ENCODE data around the gene AFAP1L2.

DNA sequence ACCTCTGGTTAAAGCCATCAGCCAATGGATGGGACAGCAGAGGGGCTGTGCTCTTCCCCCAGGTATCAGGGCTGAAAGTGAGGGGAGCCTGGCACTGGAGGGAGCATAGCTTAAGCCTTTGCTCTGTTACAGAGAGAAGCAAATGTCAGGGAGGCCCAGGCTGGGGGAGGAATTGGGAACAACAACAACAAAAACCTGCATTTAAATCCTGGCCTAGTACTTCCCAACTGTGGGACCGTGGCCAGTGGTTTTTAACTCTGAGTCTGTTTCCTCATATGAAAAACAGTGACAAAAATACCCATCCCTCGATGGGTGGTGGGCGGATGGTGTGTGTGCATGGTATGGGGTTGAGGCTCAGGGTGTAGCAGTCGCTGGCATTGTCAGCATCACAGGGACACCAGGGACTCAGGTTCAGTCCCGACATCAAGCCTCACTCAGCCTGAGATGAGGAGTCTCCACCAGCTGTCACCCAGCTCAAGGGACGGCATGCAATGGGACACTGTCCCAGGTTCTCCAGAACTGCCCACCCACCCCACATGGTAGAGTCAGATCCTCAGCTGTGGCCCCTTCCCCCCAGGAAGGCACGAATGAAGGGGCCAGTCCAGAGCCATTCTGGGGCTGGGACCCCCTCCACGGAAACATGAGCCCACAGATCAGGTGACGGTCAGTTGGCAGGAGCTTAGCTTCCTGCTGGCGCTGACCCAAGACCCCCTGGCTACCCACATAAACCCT is 74.5 kb downstream of the AFAP1L2 start:
- no peak for TF ChIP-seq CTCF (IDR thresholded peaks at IDR 0.05)
- no peak for TF ChIP-seq EZH2 (IDR thresholded peaks at IDR 0.05; ENCODE audit: borderline replicate concordance, insufficient read depth, low read depth, low read length, poor library complexity, severe bottlenecking)
